ENCODE data around the gene PPP2CA. TPM values are rescaled to one million over a fixed set of nuclear protein-coding genes. Genes with fewer than 3 reads are reported as not detected.

The PPP2CA gene
- total and polyA plus RNA-seq, 2 of the 13 experiments (the other 11 are each of a cell fraction or from before 2014, with no cell fraction given), result 82.4 to 171 TPM

- TF ChIP-seq HINFP (CRISPR knock-in tag; IDR thresholded peaks at IDR 0.05; ENCODE audit: low read depth), result no peak; the same call in 1 of the 2 replicates
- no peak for TF ChIP-seq SRSF9 (IDR thresholded peaks at IDR 0.05; ENCODE audit: borderline replicate concordance, insufficient read depth, low read depth, low read length, poor library complexity, severe bottlenecking)
- TF ChIP-seq ZNF343 (CRISPR knock-in tag; IDR thresholded peaks at IDR 0.05), result no peak
- TF ChIP-seq ZNF484 (CRISPR knock-in tag; IDR thresholded peaks at IDR 0.05; ENCODE audit: borderline replicate concordance, low read depth), result no peak
- peak; percentile 7; the same call in 1 of the 2 replicates for TF ChIP-seq PAXIP1 (CRISPR knock-in tag; conservative IDR thresholded peaks at IDR 0.05)
- TF ChIP-seq ERF (CRISPR knock-in tag; IDR thresholded peaks at IDR 0.05), result no peak
- TF ChIP-seq, protein P1, sequence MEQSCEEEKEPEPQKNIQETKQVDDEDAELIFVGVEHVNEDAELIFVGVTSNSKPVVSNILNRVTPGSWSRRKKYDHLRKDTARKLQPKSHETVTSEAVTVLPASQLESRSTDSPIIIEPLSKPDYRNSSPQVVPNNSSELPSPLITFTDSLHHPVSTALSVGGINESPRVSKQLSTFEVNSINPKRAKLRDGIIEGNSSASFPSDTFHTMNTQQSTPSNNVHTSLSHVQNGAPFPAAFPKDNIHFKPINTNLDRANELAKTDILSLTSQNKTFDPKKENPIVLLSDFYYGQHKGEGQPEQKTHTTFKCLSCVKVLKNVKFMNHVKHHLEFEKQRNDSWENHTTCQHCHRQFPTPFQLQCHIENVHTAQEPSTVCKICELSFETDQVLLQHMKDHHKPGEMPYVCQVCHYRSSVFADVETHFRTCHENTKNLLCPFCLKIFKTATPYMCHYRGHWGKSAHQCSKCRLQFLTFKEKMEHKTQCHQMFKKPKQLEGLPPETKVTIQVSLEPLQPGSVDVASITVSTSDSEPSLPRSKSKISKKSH (CRISPR knock-in tag; IDR thresholded peaks at IDR 0.05; ENCODE audit: borderline replicate concordance), result peak; percentile 37; the same call in 1 of the 2 replicates
- TF ChIP-seq HNRNPH1 (optimal IDR thresholded peaks at IDR 0.05; ENCODE audit: low read depth, low read length), result no peak
- peak; percentile 16; the same call in 1 of the 2 replicates for TF ChIP-seq GATAD2A (CRISPR knock-in tag; IDR thresholded peaks at IDR 0.05)
- TF ChIP-seq, protein P2, sequence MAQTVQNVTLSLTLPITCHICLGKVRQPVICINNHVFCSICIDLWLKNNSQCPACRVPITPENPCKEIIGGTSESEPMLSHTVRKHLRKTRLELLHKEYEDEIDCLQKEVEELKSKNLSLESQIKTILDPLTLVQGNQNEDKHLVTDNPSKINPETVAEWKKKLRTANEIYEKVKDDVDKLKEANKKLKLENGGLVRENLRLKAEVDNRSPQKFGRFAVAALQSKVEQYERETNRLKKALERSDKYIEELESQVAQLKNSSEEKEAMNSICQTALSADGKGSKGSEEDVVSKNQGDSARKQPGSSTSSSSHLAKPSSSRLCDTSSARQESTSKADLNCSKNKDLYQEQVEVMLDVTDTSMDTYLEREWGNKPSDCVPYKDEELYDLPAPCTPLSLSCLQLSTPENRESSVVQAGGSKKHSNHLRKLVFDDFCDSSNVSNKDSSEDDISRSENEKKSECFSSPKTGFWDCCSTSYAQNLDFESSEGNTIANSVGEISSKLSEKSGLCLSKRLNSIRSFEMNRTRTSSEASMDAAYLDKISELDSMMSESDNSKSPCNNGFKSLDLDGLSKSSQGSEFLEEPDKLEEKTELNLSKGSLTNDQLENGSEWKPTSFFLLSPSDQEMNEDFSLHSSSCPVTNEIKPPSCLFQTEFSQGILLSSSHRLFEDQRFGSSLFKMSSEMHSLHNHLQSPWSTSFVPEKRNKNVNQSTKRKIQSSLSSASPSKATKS (CRISPR knock-in tag; IDR thresholded peaks at IDR 0.05), result no peak
- TF ChIP-seq ZNF354B (CRISPR knock-in tag; IDR thresholded peaks at IDR 0.05), result peak; percentile 60; the same call in 1 of the 2 replicates
- TF ChIP-seq ZNF512B (CRISPR knock-in tag; IDR thresholded peaks at IDR 0.05; ENCODE audit: borderline replicate concordance), result no peak
- TF ChIP-seq TGIF2 (CRISPR knock-in tag; IDR thresholded peaks at IDR 0.05), result no peak
- TF ChIP-seq SATB2 (CRISPR knock-in tag; IDR thresholded peaks at IDR 0.05), result peak; percentile 64; the same call in 1 of the 2 replicates
Observed at GRCh38 chr5:134225780-134226440, at the start of gene PPP2CA (continued).

Data from HepG2 (cell line).